HG03066 (cell line): ENCODE data around the gene BCL2L15.
A peak's percentile ranks its signal among the peaks of the same experiment; 100 is the strongest.
"Not testable (repeated sequence)": the region's sequence is repeated elsewhere in the genome, so short reads cannot be mapped to it uniquely, and the experiment has no call there.

Experiments
- ATAC-seq: cut with Tn5 transposase; IDR thresholded peaks from one replicate; pipeline ENCODE4 v1.9.1; 2021; ENCODE audit warnings: low read depth; ENCODE audit not compliant: unreplicated experiment

Gene BCL2L15

DNA sequence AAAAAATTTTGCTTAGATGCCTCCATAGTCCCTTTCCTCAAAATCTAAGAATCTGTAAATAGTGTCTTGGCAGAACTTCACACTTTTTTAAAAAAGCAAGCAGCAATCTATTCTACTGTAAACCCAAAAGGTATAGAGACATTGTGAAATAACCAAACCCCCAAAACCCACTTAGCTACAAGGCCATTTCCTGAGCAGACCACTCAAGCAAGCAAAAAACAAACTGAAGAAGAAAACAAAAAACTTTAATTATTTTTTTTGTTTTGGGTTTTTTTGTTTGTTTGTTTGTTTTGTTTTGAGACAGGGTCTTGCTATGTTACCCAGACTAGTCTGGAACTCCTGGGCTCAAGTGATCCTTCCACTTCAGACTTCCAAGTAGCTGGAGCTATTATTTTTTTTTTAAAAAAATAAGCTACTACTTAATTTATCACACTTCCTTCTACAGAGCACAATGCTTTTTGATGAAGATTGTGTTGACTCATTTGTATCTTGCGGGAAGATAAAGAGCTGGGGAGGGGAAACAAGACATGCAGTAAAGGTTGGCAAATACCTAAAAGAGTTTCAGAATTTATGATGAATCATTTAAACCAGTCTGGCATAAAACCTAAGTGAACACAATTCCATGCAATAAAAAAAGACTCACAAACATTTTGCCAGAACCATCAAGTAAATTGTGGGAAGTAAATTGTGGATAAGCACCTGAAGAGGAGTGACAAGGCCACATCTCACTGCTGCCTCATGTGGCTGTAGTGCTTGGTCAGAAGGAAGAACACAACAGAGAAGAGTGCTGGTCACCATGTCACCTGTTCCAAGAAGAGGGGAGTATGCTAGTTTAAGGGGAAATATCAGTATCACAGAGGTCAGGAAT, 13.1 kb downstream of the BCL2L15 start:
- ATAC-seq: peak; percentile 34

DNA sequence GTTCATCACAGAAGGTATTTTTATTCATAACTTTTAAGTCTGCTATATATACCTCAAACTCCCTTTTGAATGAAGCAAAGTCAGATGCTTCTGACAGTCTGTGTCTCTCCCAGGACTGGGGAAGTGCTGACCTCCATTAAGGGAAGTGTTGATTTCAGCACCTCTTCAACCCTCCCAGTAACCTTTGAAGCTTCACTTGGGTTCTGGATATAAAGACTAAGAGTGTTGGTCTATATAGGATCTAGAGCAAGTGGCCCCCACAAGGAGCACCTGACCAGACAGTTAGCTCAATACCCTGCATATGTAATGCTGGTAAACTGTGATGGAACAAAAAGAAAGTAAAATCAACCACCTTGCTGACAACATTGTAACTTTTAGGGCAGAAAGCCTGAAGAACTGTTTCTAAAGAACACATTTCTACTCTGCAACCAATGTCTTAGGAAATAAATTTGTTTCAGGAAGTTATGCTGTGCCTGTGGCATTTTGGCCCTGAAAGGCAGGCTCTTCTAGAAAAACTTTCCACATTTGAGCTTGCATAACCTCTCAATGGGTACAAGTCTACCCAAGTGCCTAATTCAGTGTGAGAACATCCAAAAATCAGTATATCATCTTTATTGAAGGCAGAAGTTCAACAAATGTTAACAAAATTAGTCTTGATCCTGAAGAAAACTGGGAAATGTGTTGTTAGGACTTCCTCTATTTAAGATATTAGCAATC, 15.0 kb downstream of the BCL2L15 start:
- ATAC-seq: no peak

DNA sequence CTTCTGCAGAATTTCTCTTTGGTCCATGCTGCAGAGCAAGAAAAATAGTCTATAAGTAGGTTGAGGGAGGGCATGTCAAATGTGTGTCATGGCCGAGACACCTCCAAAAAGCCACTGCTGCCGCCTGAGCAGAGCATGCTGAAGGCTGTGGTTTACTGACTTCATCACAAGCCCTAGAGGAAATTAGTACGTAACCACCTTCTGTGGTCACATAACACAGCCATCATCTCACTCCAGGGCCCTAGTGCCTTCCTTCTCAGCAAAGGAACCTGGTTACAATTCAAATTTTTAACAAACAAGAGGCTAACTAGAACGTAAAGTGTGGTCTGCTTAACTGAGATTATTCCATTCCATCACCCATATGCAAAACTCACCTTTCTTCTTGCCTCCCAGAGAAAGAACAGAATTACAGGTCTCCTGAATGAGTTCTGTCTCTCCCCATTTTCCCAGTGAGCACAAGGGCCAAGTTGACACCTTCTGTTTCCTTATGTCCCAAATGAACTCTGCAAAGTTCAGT, 15.7 kb downstream of the BCL2L15 start, which contains the start of gene PTPN22:
Gene PTPN22 (minus strand): TSS at position 116 of the 517 bp plus-strand sequence.
- peak; percentile 88 for ATAC-seq

DNA sequence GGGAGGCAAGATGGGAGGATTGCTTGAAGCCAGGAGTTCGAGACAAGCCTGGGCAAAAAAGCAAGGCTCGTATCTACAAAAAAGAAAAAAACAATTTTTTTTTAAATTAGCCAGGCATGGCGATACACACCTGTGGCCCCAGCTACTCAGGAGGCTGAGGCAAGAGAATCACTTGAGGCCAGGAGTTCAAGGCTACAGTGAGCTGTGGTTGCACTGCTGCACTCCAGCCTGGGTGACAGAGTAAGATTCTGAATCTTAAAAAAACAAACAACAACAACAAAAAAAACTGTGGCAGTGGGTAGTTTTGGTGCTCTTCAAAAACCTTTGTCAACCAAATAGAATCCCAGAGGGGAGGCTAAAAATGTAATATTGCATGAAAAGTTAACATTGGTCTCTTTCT, 16.6 kb downstream of the BCL2L15 start:
- no peak for ATAC-seq

DNA sequence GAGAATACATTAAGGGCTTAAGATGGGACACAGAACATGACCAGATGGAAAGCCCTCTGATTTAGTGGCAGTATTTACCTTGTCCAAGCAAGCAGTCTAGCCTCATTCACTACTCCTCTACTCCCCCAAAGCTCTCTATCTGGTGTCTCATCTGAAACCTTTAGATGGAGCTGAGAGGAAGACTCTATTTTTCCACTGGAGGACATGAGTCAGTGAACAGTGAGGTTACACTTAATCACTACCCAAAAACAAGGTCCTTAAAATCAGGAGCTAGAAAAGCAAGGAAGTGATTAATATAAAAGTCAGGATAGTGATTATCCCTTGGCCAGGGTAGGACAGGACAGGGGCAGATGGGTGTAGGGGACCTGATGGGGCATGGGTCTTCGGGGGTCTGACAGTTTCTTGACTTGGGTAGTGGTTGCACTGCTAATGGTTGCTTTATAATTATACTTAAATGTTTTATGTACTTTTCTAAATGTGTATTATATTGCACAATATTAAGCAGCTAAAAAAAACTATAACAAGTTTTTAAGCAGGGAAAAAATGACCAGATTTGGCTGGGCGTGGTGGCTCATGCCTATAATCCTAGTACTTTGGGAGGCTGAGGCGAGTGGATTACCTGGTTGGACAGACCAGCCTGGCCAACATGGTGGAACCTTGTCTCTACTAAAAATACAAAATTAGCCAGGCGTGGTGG, 18.8 kb downstream of the BCL2L15 start:
- no peak for ATAC-seq

DNA sequence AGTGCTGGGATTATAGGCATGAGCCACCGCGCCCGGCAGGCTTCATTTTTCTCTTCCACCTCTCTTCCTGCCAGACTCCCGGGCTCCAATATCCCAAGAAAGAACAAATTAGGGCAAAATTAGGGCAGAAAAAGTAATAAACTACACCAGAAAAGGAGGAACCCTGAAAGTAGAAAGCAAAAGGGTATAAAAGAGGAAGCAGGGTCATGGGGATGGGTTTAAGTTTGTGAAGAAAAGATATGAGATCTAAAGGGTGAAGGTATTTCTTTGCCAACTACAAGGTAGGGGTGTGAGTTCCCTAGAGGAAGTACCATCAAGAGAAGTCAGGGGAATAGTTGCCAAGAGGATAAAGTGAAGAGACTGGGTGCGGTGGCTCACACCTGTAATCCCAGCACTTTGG, 25.7 kb downstream of the BCL2L15 start:
- no peak for ATAC-seq

DNA sequence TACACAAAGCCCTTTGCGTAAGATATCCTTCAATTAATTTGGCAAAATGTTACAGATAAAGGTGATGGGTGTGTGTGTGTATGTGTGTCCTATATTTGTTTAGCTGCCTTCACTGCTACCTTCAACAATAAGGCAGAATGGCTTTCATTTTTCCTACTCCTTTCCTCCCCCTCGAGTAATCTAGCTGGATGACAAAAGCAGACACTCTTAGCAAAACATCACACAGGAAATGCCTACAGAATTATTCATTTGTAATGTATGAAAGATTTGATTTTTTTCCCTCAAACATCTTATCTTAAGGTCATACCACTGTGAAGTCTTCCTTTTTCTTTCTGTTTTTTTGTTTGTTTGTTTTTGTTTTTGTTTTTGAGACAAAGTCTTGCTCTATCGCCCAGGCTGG, 26.5 kb downstream of the BCL2L15 start:
- no peak for ATAC-seq

DNA sequence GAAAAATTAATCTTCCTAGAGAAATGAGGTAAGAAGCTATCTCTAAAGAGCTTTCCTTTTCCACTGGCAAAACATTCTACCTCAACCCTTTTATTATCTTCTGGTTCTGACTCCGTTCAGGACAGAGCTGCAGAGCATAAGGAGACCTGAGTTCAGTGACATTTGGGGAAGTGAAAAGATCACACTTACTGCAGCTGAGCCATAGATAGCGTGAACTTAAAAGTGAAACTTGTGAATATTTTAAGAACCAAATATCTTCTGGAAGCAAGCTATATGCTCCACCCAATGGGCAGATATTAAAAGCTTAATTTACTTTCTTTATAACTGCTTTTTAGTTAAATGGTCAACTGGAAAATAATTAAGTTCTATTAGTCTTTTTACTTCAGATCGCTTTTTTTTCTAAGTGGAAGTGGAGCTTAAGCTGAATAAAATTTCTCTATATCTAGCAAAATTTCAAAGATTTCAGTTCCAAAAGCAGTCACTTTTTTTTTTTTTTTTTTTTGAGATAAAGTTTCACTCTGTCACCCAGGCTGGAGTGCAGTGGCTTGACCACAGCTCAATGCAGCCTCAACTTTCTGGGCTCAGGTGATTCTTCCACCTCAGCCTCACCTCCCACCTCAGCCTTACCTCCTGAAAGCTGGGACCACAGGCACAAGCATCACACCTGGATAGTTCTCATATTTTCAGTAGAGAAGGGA, 27.8 kb downstream of the BCL2L15 start:
- peak; percentile 89 for ATAC-seq

DNA sequence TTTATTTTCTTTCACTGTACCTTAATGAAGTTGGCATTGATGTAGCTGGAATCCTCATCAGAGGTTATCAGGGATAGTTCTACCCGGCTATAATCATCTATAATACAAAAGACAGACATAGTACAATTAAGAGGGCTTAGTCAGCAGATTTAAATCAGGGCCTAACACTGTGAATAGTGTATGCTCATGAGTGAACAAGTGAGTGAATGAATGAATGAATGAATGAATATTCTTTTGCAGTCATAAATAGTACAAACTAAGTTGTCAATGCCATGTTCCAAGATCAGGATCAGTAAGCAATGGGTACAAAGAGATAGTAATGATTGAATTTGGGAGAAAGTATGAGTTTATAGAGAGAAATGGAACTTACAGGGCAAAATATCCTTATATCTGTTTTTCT, 28.4 kb downstream of the BCL2L15 start:
- no peak for ATAC-seq

DNA sequence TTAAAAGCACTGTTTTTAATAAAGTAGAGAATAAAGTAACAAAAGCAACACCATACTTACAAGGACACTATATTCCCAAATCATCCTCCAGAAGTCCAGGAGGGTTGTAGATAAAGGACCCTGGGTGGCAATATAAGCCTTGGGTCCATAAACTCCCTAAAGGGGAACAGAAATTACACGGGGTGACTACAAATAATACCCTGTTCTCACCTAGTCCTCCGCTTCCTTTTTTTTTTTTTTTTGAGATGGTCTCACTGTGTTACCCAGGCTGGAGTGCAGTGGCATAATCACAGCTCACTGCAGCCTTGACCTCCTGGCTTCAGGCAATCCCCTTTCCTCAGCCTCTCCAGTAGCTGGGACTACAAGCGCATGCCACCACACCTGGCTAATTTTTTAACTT, 29.0 kb downstream of the BCL2L15 start:
- no peak for ATAC-seq

DNA sequence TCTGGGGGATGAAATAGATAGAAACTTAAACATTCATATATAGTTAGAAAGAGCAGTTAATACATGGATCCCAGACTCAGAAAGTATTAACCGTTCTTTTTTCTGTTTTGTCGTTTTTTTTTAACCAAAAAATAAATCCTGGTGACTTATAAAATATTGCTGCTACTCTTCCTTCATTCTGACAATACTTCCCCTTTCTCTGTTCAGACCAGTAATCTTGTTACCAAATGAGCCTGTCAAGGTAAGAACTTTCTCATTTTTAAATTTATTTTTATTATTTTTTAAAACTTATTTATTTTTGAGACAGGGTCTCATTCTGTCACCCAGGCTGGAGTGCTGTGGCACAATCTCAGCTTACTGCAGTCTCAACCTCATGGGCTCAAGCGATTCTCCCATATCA, 29.6 kb downstream of the BCL2L15 start:
- no peak for ATAC-seq

DNA sequence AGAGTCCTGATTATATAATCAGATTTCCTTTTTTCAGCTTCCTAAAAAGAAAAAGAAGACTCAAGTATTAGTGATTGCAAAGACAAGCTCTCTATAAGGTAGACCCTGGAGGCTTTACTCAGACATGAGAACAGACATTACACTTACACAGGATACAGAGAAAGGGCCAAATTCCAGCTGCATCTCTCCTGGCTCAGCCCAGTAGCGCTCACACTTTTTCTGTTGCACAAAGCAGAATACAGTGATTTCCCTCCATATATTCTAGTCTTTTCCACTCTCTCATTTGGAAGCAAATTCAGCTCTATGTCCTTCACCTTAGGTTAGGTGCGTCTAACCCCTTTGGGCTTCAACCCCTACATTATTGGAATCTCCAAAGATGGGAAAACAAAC, 31.0 kb downstream of the BCL2L15 start:
- ATAC-seq: no peak

DNA sequence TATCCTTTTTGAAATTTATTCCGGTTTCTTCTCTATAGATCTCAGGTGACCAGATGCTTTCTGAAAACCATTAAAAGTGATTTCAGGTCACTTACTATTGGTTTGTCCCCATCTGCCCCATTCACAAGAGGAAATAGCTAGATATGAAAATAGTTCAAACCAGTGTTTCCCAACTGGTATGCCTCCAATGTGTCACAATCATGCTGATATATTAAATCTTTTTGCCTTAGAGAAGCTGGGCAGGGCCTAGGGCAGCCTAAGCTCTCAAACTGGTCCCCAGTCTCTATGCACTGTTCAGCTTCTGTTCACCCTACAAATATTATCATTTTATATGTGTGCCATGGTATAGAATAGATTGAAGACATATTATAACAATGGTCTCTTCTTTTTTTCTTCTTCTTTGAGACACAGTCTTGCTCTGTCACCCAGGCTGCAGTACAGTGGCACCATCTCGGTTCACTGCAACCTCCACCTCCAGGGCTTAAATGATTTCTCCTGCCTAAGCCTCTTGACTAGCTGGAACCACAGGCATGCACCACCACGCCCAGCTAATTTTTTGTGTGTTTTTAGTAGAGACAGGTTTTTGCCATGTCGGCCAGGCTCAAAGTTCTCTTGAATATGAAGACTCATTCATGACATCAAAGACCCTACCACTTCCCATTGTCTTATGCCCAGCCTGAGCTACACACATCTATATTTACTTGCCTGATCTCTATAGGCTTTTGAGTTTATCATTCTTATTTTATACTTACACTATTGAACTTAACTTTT, 31.6 kb downstream of the BCL2L15 start:
- no peak for ATAC-seq

DNA sequence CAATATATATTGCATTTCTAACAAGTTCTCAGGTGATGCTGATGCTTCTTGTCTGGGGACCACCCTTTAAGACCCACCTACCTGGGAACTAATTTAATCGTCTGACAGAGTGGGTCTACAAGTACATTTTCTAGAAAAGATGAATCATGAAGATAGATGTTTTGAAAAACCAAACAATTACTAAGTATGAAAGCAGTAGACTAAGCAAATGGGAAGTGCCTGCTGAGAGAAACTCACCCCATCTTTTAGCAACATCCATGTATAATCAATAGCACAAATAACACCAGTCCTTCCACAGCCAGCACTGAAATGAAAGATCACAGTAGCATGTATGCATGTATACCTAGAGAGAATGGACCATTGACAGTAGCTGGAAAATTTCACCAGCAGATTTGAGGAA, 33.1 kb downstream of the BCL2L15 start:
- ATAC-seq: no peak

DNA sequence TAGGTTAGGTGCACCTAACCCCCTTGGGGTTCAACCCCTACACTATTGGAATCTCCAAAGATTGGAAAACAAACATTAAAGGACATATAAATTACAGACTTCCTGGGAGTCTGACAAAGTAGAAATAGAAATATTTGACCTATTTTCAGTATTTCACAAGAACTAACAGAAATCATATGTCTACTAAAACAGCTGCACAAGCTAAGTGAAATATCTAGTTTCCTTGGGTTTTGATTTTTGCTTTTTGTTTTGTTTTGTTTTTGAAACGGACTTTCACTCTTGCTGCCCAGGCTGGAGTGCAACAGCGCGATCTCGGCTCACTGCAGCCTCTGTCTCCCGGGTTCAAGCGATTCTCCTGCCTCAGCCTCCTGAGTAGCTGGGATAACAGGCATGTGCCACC, 34.7 kb downstream of the BCL2L15 start:
- not testable (repeated sequence) for ATAC-seq

DNA sequence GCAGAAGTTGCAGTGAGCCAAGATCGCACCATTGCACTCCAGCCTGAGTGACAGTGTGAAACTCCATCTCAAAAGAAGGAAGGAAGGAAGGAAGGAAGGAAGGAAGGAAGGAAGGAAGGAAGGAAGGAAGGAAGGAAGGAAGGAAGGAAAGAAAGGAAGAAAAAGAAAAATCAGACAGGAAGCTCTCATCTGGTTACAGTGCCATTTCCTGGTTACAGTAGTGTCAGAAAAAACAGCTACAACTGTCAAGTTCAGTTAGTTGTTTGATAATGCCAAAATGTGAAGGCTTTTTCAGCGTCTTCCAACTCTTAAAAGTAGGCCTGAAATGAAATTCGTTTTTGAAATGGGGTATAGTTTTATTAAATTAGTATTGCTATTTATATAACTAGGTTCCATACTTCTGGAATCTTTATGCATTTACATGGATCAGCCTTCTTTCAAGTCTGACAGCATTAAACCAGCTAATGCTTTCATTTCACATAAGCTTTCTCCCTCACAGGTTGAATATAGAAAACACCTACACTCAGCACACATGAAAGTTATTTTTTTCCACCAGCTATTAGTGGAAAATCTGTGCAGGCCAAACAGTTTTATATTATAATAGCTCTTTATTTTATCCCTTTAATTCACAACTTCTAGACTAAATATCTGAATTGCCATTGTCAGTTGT, 37.1 kb downstream of the BCL2L15 start:
- no peak for ATAC-seq

DNA sequence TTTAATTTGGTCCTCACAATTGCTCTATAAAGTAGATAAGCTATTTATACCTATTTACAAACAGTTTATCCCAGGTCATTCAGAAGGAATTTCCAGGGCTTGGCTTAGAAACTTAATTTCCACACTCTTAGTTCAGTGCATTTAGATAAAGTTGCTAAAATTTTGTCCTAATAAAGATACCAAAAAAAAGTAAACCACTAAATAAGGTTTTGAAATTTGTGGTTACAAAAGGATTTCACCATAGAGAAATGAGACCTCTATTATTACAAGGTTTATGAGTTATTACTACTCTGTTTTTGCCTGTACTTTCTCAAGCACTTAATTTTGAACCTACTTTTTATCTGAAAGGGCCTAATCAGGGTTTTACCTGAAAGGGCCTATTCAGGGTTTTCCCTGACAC, 38.3 kb downstream of the BCL2L15 start:
- no peak for ATAC-seq

DNA sequence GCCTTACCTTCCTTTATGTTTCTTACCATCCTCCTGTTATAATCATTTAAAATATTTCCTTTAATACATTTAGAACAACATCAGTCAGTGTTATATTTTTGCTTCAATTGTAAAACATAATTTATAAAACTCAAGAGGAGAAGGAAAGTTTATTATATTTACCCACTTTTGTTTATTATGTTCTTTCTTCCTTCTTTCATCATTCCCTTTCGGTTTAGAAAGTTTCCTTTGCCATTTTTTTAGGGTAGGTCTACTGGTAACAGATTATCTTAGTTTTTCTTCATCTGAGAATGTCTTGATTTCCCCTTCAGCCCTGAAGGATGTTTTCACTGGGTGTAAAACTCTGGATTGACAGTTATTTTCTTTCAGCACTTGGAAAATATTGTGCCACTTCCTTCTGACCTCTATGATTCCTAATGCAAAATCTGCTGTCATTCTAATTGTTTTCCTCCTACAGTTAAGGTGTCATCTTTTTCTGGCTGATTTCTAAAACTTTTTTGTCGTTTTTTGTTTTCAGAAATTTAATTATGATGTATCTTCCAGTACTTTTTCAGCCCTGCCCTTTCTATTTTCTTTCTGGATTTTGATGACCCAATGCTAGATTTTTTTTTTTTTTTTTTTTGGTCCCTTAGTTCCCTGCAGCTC, 40.9 kb downstream of the BCL2L15 start:
- ATAC-seq: no peak

DNA sequence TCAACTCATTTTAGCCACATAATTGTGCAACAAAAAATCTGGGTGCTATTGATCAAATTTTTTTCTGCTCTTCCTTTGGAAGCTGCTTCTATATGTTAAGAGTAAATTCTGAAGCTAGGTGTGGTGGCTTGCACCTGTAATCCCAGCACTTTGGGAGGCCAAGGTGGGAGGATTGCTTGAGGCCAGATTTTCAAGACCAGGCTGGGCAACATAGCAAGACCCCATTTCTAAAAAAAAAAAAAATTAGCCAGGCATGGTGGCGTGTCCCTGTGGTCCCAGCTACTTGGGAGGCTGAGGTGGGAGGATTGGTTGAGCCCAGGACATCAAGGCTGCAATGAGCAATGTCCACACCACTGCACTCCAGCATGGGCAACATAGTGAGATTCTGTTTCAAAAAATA, 50.8 kb downstream of the BCL2L15 start:
- ATAC-seq: no peak
